GM13976 (cell line): ENCODE data around the gene DGKD.

Source experiments
- DNase-seq: peaks from one replicate; pipeline ENCODE4 v3.0.0; 2012; ENCODE audit warnings: low spot score
- CTCF ChIP-seq: IDR thresholded peaks from 2 replicates; pipeline ENCODE4 v1.5.1; 2012; ENCODE audit warnings: borderline replicate concordance, mild to moderate bottlenecking; ENCODE audit not compliant: insufficient read depth; ENCODE audit errors: extremely low read depth, missing control alignments, control extremely low read depth
- in situ Hi-C: fragments of 300-500 bp; cut with MboI; formaldehyde crosslinking; loops from one replicate; pipeline ENCODE4 v1.12.0; 2022; ENCODE audit warnings: low sequenced_read_pairs, mixed read lengths, inconsistent platforms; ENCODE audit not compliant: unreplicated experiment

DGKD gene

DNA sequence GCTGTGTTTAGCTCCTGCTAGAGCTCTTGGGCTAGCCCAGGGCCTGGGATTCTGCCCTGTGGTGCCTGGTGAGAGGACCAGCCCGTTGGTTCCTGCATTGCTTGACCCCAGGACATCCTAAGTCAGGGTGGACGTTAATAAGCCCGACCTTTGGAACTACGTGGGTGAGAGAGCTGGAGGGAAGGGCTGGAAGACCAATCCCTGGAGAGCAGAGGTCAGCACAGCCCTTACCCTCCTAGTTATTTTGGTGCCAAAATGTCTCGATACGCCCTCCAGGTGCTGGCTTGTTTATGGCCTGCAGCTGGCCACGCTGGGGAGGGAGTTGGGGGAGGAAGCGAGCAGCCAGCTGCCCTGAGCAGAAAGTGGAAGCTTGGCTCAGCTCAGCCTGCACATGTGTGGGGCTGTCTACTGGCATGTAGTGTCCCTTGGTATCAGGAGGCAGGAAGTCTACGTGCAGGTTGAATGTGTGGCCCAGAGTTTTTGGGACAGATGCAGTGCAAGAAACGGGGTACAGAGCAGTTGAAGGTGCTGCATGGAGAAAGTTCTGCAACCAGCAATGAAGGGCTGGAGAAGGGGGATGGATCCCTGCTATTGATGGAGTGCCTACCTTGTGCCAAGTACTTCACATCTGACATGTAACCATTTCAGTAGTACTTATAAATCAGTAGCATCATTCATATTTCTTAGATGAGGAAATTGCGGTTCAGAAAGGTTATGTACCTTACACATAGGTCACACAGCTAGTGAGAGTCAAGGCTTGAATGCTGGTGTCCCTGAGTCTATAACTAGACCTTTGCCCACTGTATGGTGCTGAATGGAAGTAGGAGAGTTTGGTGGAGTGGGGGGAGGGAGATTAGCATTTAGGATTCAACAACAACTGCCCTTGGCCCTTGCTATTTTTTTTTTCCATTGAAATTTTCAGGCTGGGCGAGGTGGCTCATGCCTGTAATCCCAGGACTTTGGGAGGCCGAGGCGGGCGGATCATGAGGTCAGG lies 5.0 kb upstream of the DGKD start:
- peak; percentile 74 for DNase-seq
- TF ChIP-seq CTCF = no peak
- in situ Hi-C loops = no loop called here

GRCh38 chr2:233350708-233351107 lies 3.6 kb upstream of the DGKD start:
- no peak for DNase-seq
- TF ChIP-seq CTCF = no peak
- in situ Hi-C loops = no loop called here

GRCh38 chr2:233351423-233351822 lies 2.9 kb upstream of the DGKD start:
- in situ Hi-C loops = no loop called here
- no peak for DNase-seq

GRCh38 chr2:233352141-233352842 lies 2.0 kb upstream of the DGKD start:
- no peak for TF ChIP-seq CTCF
- no peak for DNase-seq
- in situ Hi-C loops = no loop called here

More at GRCh38 chr2:233351423-233351822, 2.9 kb upstream of the DGKD start:
- TF ChIP-seq CTCF = no peak

DNA sequence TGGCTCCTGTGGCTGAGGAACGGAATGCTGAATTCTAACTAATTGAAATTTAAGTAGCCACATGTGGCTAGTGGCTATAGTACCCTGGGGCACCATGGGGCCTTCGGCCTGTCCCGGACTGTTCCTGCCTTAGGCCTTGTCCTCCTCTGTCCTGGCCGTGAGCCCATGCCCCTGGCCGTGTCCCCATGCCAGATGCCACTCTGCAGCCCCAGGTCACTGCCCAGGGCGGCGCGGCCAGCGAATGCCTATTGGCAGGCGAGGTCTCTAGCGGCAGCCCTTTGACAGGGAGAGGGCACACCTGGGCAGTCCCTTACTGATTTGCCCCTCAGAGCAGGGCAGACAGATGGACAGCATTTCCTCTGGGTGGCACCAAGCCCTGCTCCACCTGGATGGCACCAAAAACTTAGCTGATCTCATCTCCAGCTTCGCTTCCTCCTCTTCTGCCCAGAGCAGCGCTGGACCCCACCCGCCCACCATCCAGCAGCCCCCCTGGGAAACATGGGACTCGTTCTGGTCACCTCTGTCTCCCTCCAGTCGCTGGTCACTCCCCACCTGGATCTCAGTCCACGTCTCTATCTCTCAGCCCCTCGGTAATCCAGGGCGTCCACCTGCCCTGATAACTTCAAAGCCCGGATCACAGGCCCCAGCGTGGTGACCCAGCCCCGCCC lies 1.1 kb upstream of the DGKD start:
- TF ChIP-seq CTCF = no peak
- in situ Hi-C loops = no loop called here
- DNase-seq = no peak

GRCh38 chr2:233354500-233354924 lies 218 bp downstream of the DGKD start:
- in situ Hi-C loops = no loop called here
- no peak for TF ChIP-seq CTCF
- no peak for DNase-seq
